ENCODE data around the gene GADD45GIP1. TPM values are rescaled to one million over a fixed set of nuclear protein-coding genes. Genes with fewer than 3 reads are reported as not detected.

GADD45GIP1 gene
- total and polyA plus RNA-seq, 2 donors (not counting 1 experiment from before 2014, with no cell fraction given), result 12.6 to 17.5 TPM

DNA sequence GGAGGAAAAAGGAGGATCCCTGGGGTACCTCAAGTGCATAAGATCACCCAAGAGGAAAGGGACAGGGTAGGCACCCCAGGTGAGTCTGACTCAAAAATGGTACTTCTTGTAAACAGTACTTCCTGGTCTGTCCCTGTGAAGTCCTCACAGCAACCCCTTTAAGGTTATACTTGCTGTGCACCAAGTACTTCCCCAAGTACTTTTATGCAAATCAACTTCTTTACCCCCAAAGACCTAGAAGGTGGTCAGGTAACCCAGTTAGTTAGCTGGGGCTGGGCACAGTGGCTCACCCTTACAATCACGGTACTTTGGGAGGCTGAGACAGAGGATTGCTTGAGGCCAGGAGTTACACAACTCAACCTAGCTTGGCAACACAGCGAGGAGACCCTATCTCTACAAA lies 16.1 kb downstream of the GADD45GIP1 start:
- WGBS (ENCODE audit: insufficient coverage), result 89% methylated on average over 1 of the region's 2 CpGs
- Histone ChIP-seq H3K27me3 (replicated peaks in 1 of 4; ENCODE audit: control extremely low read depth in 1 of 4, control insufficient read depth in 3 of 4, insufficient read depth in 4 of 4, low read length in 3 of 4) (no peaks in the 10 kb centered on the region), H3K27ac (ENCODE audit: low read length in 2 of 2) (peak overlapping the region; percentile 13 to 97), H3K4me3 (ENCODE audit: control extremely low read depth in 1 of 5, extremely low read depth in 1 of 5, insufficient read depth in 1 of 5, low read depth in 2 of 5, low read length in 4 of 5) (no peak overlapping the region), H3K4me1 (ENCODE audit: control insufficient read depth in 2 of 2, insufficient read depth in 2 of 2, low read length in 2 of 2) (peaks cover 41 to 67% of the 10 kb centered on the region in 2 donors), H3K79me2 (ENCODE audit: control insufficient read depth, insufficient read depth, low read length) (peaks cover 52% of the 10 kb centered on the region), H4K20me1 (ENCODE audit: control insufficient read depth, insufficient read depth, low read length, poor library complexity, severe bottlenecking) (peaks cover 48% of the 10 kb centered on the region), H3K36me3 (replicated peaks in 1 of 2; ENCODE audit: control extremely low read depth in 1 of 2, control insufficient read depth in 1 of 2, extremely low read depth in 1 of 2, insufficient read depth in 2 of 2, low read length in 1 of 2) (peaks cover 0 to 51% of the 10 kb centered on the region in 2 experiments), H2AFZ (ENCODE audit: insufficient read depth, low read depth, low read length, poor library complexity, severe bottlenecking) (no peak overlapping the region), H3K9ac (ENCODE audit: low read length) (no peak overlapping the region), H3K9me3 (ENCODE audit: control extremely low read depth in 1 of 3, control insufficient read depth in 2 of 3, insufficient read depth in 1 of 3, low read length in 2 of 3) (peaks cover 0 to 7% (median 0%) of the 10 kb centered on the region in 3 donors), H3K4me2 (replicated peaks; ENCODE audit: low read depth, low read length, poor library complexity, severe bottlenecking) (peak overlapping the region; percentile 89)
- ChIA-PET POLR2A (no interaction called here), CTCF (no interaction called here)
- peak overlapping the region; percentile 77 for H3K4me3 Mint-ChIP-seq
- DNase-seq, result peak; percentile 47
- ATAC-seq (ENCODE audit: low read depth), result no peak
- no peak for TF ChIP-seq EZH2 (IDR thresholded peaks at IDR 0.05; ENCODE audit: borderline replicate concordance, insufficient read depth, low read depth, low read length, poor library complexity, severe bottlenecking)
- TF ChIP-seq, protein P1, sequence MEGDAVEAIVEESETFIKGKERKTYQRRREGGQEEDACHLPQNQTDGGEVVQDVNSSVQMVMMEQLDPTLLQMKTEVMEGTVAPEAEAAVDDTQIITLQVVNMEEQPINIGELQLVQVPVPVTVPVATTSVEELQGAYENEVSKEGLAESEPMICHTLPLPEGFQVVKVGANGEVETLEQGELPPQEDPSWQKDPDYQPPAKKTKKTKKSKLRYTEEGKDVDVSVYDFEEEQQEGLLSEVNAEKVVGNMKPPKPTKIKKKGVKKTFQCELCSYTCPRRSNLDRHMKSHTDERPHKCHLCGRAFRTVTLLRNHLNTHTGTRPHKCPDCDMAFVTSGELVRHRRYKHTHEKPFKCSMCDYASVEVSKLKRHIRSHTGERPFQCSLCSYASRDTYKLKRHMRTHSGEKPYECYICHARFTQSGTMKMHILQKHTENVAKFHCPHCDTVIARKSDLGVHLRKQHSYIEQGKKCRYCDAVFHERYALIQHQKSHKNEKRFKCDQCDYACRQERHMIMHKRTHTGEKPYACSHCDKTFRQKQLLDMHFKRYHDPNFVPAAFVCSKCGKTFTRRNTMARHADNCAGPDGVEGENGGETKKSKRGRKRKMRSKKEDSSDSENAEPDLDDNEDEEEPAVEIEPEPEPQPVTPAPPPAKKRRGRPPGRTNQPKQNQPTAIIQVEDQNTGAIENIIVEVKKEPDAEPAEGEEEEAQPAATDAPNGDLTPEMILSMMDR (IDR thresholded peaks at IDR 0.05), result no peak
- intact Hi-C loops (cut with micrococcal nuclease), result no loop called here
- peaks cover 70% of the 10 kb centered on the region for H3K4me1 Mint-ChIP-seq
- no peaks in the 10 kb centered on the region for H3K9me3 Mint-ChIP-seq (ENCODE audit: insufficient read depth)
- no peaks in the 10 kb centered on the region for H3K27me3 Mint-ChIP-seq
- H3K27ac Mint-ChIP-seq, result peak overlapping the region; percentile 85

DNA sequence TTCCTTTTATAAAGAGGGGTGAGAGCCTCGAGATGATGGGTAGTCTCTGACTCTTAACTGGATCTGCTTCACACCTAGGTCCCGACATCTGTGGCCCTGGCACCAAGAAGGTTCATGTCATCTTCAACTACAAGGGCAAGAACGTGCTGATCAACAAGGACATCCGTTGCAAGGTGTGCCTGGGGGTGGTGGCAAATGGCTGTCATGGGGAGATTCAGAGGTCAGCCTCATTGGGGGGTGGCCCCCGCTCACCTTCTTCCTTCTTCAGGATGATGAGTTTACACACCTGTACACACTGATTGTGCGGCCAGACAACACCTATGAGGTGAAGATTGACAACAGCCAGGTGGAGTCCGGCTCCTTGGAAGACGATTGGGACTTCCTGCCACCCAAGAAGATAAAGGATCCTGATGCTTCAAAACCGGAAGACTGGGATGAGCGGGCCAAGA lies 17.0 kb downstream of the GADD45GIP1 start:
- Histone ChIP-seq H3K27me3 (replicated peaks in 1 of 4; ENCODE audit: control extremely low read depth in 1 of 4, control insufficient read depth in 3 of 4, insufficient read depth in 4 of 4, low read length in 3 of 4) (no peaks in the 10 kb centered on the region), H2AFZ (ENCODE audit: insufficient read depth, low read depth, low read length, poor library complexity, severe bottlenecking) (no peak overlapping the region), H3K4me1 (ENCODE audit: control insufficient read depth in 2 of 2, insufficient read depth in 2 of 2, low read length in 2 of 2) (peaks cover 38 to 62% of the 10 kb centered on the region in 2 donors), H3K9ac (ENCODE audit: low read length) (peak overlapping the region; percentile 99), H3K79me2 (ENCODE audit: control insufficient read depth, insufficient read depth, low read length) (peaks cover 51% of the 10 kb centered on the region), H3K4me2 (replicated peaks; ENCODE audit: low read depth, low read length, poor library complexity, severe bottlenecking) (peak overlapping the region; percentile 89), H3K36me3 (replicated peaks in 1 of 2; ENCODE audit: control extremely low read depth in 1 of 2, control insufficient read depth in 1 of 2, extremely low read depth in 1 of 2, insufficient read depth in 2 of 2, low read length in 1 of 2) (peaks cover 0 to 51% of the 10 kb centered on the region in 2 experiments), H3K27ac (ENCODE audit: low read length in 2 of 2) (peak overlapping the region; percentile 13 to 97), H3K9me3 (ENCODE audit: control extremely low read depth in 1 of 3, control insufficient read depth in 2 of 3, insufficient read depth in 1 of 3, low read length in 2 of 3) (peaks cover 0 to 3% (median 0%) of the 10 kb centered on the region in 3 donors), H4K20me1 (ENCODE audit: control insufficient read depth, insufficient read depth, low read length, poor library complexity, severe bottlenecking) (peaks cover 48% of the 10 kb centered on the region), H3K4me3 (ENCODE audit: control extremely low read depth in 1 of 5, extremely low read depth in 1 of 5, insufficient read depth in 1 of 5, low read depth in 2 of 5, low read length in 4 of 5) (peak overlapping the region in 3 of 5 experiments; percentile 77 to 93 (median 89))
- Mint-ChIP-seq H3K4me1 (peaks cover 62% of the 10 kb centered on the region), H3K9me3 (ENCODE audit: insufficient read depth) (no peaks in the 10 kb centered on the region), H3K27me3 (no peaks in the 10 kb centered on the region), H3K27ac (peak overlapping the region; percentile 96), H3K4me3 (peak overlapping the region; percentile 98)
- ChIA-PET CTCF (interaction anchor here (1.2 kb wide), 1 partner anchor 25 kb away, joined by 9 read pairs; no protein-coding TSS in a partner anchor), POLR2A (no interaction called here)
- 68% methylated on average over 8 of the region's 10 CpGs for WGBS (ENCODE audit: insufficient coverage)
- DNase-seq, result no peak
- no peak for TF ChIP-seq EZH2 (IDR thresholded peaks at IDR 0.05; ENCODE audit: borderline replicate concordance, insufficient read depth, low read depth, low read length, poor library complexity, severe bottlenecking)
- TF ChIP-seq, protein P1 (IDR thresholded peaks at IDR 0.05), result no peak
- no peak for ATAC-seq (ENCODE audit: low read depth)
- intact Hi-C loops (cut with micrococcal nuclease), result loop anchor here (2.0 kb wide), 1 partner anchor 17 kb away; the partner anchor contains the start of gene GADD45GIP1

Data from B cell (primary cell).